T-helper 1 cell treated with Interleukin-12 subunit alpha and Interleukin-12 subunit beta and Interleukin-4 antibody, amounts not matched to agents 30 μg/mL and 1 μg/mL, for 36 hours (primary cell): ENCODE data around the gene DIS3L2.
"Not testable (repeated sequence)": the region's sequence is repeated elsewhere in the genome, so short reads cannot be mapped to it uniquely, and the experiment has no call there.

Experiments used
- H3K27ac Mint-ChIP-seq: one replicate; pipeline ENCODE4 v1.8.0; 2021; ENCODE audit warnings: mild to moderate bottlenecking, mixed read lengths
- H3K27me3 Mint-ChIP-seq: one replicate; pipeline ENCODE4 v1.8.0; 2021; ENCODE audit warnings: low read depth, mixed read lengths
- H3K36me3 Mint-ChIP-seq: one replicate; pipeline ENCODE4 v1.8.0; 2021; ENCODE audit warnings: low read depth, mixed read lengths
- H3K4me1 Mint-ChIP-seq: one replicate; pipeline ENCODE4 v1.8.0; 2021; ENCODE audit warnings: low read depth, mixed read lengths
- H3K4me3 Mint-ChIP-seq: one replicate; pipeline ENCODE4 v1.8.0; 2021; ENCODE audit warnings: mild to moderate bottlenecking, moderate library complexity, mixed read lengths
- H3K9me3 Mint-ChIP-seq: one replicate; pipeline ENCODE4 v1.8.0; 2021; ENCODE audit warnings: mixed read lengths

Gene DIS3L2

GRCh38 chr2:232384466-232384865 is 423.0 kb downstream of the DIS3L2 start:
- H3K4me3 Mint-ChIP-seq, result no peak overlapping the region
- no peaks in the 10 kb centered on the region for H3K4me1 Mint-ChIP-seq
- H3K36me3 Mint-ChIP-seq, result peaks cover 2% of the 10 kb centered on the region
- no peak overlapping the region for H3K27ac Mint-ChIP-seq
- peaks cover 47% of the 10 kb centered on the region for H3K27me3 Mint-ChIP-seq
- no peaks in the 10 kb centered on the region for H3K9me3 Mint-ChIP-seq

GRCh38 chr2:232385058-232385457 is 423.5 kb downstream of the DIS3L2 start:
- H3K36me3 Mint-ChIP-seq, H3K27ac Mint-ChIP-seq: not testable (repeated sequence)

GRCh38 chr2:232385660-232386489 is 424.4 kb downstream of the DIS3L2 start:
- H3K9me3 Mint-ChIP-seq, result no peaks in the 10 kb centered on the region
- H3K27me3 Mint-ChIP-seq, result peaks cover 58% of the 10 kb centered on the region
- no peak overlapping the region for H3K4me3 Mint-ChIP-seq

More at GRCh38 chr2:232385058-232385457, 423.5 kb downstream of the DIS3L2 start:
- H3K4me3 Mint-ChIP-seq, H3K9me3 Mint-ChIP-seq, H3K4me1 Mint-ChIP-seq: not testable (repeated sequence)
- H3K27me3 Mint-ChIP-seq, result peaks cover 53% of the 10 kb centered on the region

GRCh38 chr2:232386490-232386739 is 424.9 kb downstream of the DIS3L2 start:
- peaks cover 2% of the 10 kb centered on the region for H3K36me3 Mint-ChIP-seq
- no peaks in the 10 kb centered on the region for H3K4me1 Mint-ChIP-seq
- peaks cover 60% of the 10 kb centered on the region for H3K27me3 Mint-ChIP-seq
- no peak overlapping the region for H3K4me3 Mint-ChIP-seq
- H3K9me3 Mint-ChIP-seq, result no peaks in the 10 kb centered on the region
- no peak overlapping the region for H3K27ac Mint-ChIP-seq

More at GRCh38 chr2:232385660-232386489, 424.4 kb downstream of the DIS3L2 start:
- Mint-ChIP-seq H3K36me3 (peaks cover 2% of the 10 kb centered on the region), H3K4me1 (no peaks in the 10 kb centered on the region), H3K27ac (no peak overlapping the region)
